Endodermal cell (in vitro differentiated cells): ENCODE results near the gene IFIH1. TPM values are rescaled to one million over a fixed set of nuclear protein-coding genes. Genes with fewer than 3 reads are reported as not detected.
A peak's percentile ranks its signal among the peaks of the same experiment; 100 is the strongest.

Source experiments
- DNase-seq: peaks from one replicate; pipeline ENCODE4 v3.0.0-alpha.2; 2017
- H3K27ac ChIP-seq: 2 replicates; pipeline ENCODE4 v1.5.1; 2013; ENCODE audit warnings: mild to moderate bottlenecking, low read depth, low read length, moderate library complexity
- H3K27me3 ChIP-seq: 2 replicates; pipeline ENCODE4 v1.6.1; 2013; ENCODE audit warnings: mild to moderate bottlenecking, low read length, moderate library complexity; ENCODE audit not compliant: insufficient read depth, control insufficient read depth, poor library complexity, severe bottlenecking
- H3K36me3 ChIP-seq: 2 replicates; pipeline ENCODE4 v1.7.0; 2013; ENCODE audit warnings: mild to moderate bottlenecking, low read length, moderate library complexity; ENCODE audit not compliant: control insufficient read depth, insufficient read depth
- H3K4me1 ChIP-seq: one replicate; pipeline ENCODE4 v1.7.0; 2013; ENCODE audit warnings: low read length; ENCODE audit not compliant: control insufficient read depth, insufficient read depth
- H3K4me3 ChIP-seq: 2 replicates; pipeline ENCODE4 v1.5.1; 2013; ENCODE audit warnings: mild to moderate bottlenecking, low read length, moderate library complexity
- H3K9ac ChIP-seq: 2 replicates; pipeline ENCODE4 v1.6.1; 2013; ENCODE audit warnings: mild to moderate bottlenecking, low read length, moderate library complexity; ENCODE audit not compliant: poor library complexity, severe bottlenecking; ENCODE audit errors: extremely low read depth
- H3K9me3 ChIP-seq: 2 replicates; pipeline ENCODE4 v1.6.1; 2013; ENCODE audit warnings: mild to moderate bottlenecking, low read length, moderate library complexity; ENCODE audit not compliant: control insufficient read depth
- H3K27ac Mint-ChIP-seq: 2 replicates; pipeline ENCODE4 v1.8.0; 2020; ENCODE audit warnings: mixed read lengths
- H3K27me3 Mint-ChIP-seq: 2 replicates; pipeline ENCODE4 v1.8.0; 2021; ENCODE audit warnings: mild to moderate bottlenecking, mixed read lengths; ENCODE audit not compliant: insufficient read depth
- H3K36me3 Mint-ChIP-seq: 2 replicates; pipeline ENCODE4 v1.8.0; 2020; ENCODE audit warnings: low read depth, mixed read lengths
- H3K4me1 Mint-ChIP-seq: 2 replicates; pipeline ENCODE4 v1.8.0; 2020; ENCODE audit warnings: mixed read lengths
- H3K4me3 Mint-ChIP-seq: 2 replicates; pipeline ENCODE4 v1.8.0; 2020; ENCODE audit warnings: mild to moderate bottlenecking, moderate library complexity, mixed read lengths
- H3K9me3 Mint-ChIP-seq: 2 replicates; pipeline ENCODE4 v1.8.0; 2020; ENCODE audit warnings: mild to moderate bottlenecking, mixed read lengths
- CTCF ChIP-seq: fragments of 200-600 bp; sonication (generic); conservative IDR thresholded peaks from 2 replicates; pipeline ENCODE4 v1.5.0; 2021; ENCODE audit warnings: antibody characterized with exemption, mild to moderate bottlenecking
- WGBS, 2 experiments: methylation state at CpG; one replicate each; pipeline versions ENCODE4 v1.1.5 to v1.1.7; 2013; ENCODE audit warnings: missing lambda C conversion rate in 2 of 2, mixed read lengths in 1 of 2; ENCODE audit not compliant: insufficient coverage in 1 of 2, insufficient read length in 1 of 2; 5-methylcytosine and 5-hydroxymethylcytosine counted together
- total RNA-seq, 2 donors: library from RNA; stranded (reverse); fragmentation: NEBNext Ultra II Directional in 1 of 2; extraction: Animal tissue kit (Norgen Biotek cat#: 25700) in 1 of 2; gene quantifications; 2 replicates in 1 of 2; 3 replicates in 1 of 2; pipeline ENCODE4 v1.2.1, GENCODE V29; 2021

Gene IFIH1
- total RNA-seq, 2 donors from 2014 or later = 0.13 to 0.15 TPM

- H3K9ac ChIP-seq = no peak overlapping the region
- WGBS, 2 experiments = 44% methylated on average over 3 of the region's 3 CpGs; no CpG with 5 or more reads in 1 of the 2 experiments
- no peak overlapping the region for H3K27ac Mint-ChIP-seq
- no peak overlapping the region for H3K27ac ChIP-seq
- H3K4me3 Mint-ChIP-seq = no peak overlapping the region
- DNase-seq = peak; percentile 73
- H3K4me3 ChIP-seq = no peak overlapping the region
- peak; percentile 71 for TF ChIP-seq CTCF
- H3K4me1 Mint-ChIP-seq = no peaks in the 10 kb centered on the region
- no peaks in the 10 kb centered on the region for H3K4me1 ChIP-seq
- peaks cover 10% of the 10 kb centered on the region for H3K27me3 ChIP-seq
- H3K9me3 Mint-ChIP-seq = no peaks in the 10 kb centered on the region
- no peaks in the 10 kb centered on the region for H3K36me3 ChIP-seq
- H3K9me3 ChIP-seq = no peaks in the 10 kb centered on the region
- H3K36me3 Mint-ChIP-seq = no peaks in the 10 kb centered on the region
- H3K27me3 Mint-ChIP-seq = peaks cover 5% of the 10 kb centered on the region
Observed at GRCh38 chr2:162333968-162334367, 15.5 kb upstream of the IFIH1 start.

- H3K27me3 Mint-ChIP-seq = no peaks in the 10 kb centered on the region
- Histone ChIP-seq H3K4me1 (no peaks in the 10 kb centered on the region), H3K9me3 (no peaks in the 10 kb centered on the region), H3K36me3 (no peaks in the 10 kb centered on the region), H3K27ac (no peak overlapping the region), H3K9ac (no peak overlapping the region), H3K4me3 (no peak overlapping the region), H3K27me3 (no peaks in the 10 kb centered on the region)
- no peak overlapping the region for H3K27ac Mint-ChIP-seq
- no peaks in the 10 kb centered on the region for H3K4me1 Mint-ChIP-seq
- H3K4me3 Mint-ChIP-seq = no peak overlapping the region
- H3K36me3 Mint-ChIP-seq = no peaks in the 10 kb centered on the region
- no peak for TF ChIP-seq CTCF
- no peak for DNase-seq
- H3K9me3 Mint-ChIP-seq = peaks cover 6% of the 10 kb centered on the region
- 100% methylated on average over 1 of the region's 1 CpG; no CpG with 5 or more reads in 1 of the 2 experiments for WGBS, 2 experiments
Observed at GRCh38 chr2:162330881-162331280, 12.4 kb upstream of the IFIH1 start.

GRCh38 chr2:162328424-162329157 lies 10.1 kb upstream of the IFIH1 start:
- no peak overlapping the region for H3K27ac Mint-ChIP-seq
- Histone ChIP-seq H3K4me1 (no peaks in the 10 kb centered on the region), H3K27me3 (no peaks in the 10 kb centered on the region), H3K9ac (no peak overlapping the region), H3K4me3 (no peak overlapping the region), H3K36me3 (no peaks in the 10 kb centered on the region), H3K27ac (no peak overlapping the region), H3K9me3 (no peaks in the 10 kb centered on the region)
- H3K36me3 Mint-ChIP-seq = no peaks in the 10 kb centered on the region
- WGBS, 2 experiments = 90 to 93% methylated on average over 2 to 12 of the region's 12 CpGs
- H3K27me3 Mint-ChIP-seq = no peaks in the 10 kb centered on the region
- H3K4me3 Mint-ChIP-seq = no peak overlapping the region
- no peak for TF ChIP-seq CTCF
- H3K9me3 Mint-ChIP-seq = peaks cover 6% of the 10 kb centered on the region
- H3K4me1 Mint-ChIP-seq = no peaks in the 10 kb centered on the region
- DNase-seq = no peak
